Stimulated activated CD8-positive, alpha-beta memory T cell treated with anti-CD3 and anti-CD28 coated beads, Interleukin-4, amount 100 ng/mL, for 1 hour (primary cell): Measurements from ENCODE around the gene NIT1.
A peak's percentile ranks its signal among the peaks of the same experiment; 100 is the strongest.

Experiments
- DNase-seq, 2 donors: peaks; one replicate each; pipeline ENCODE4 v3.0.0-alpha.2; 2020; ENCODE audit warnings: low read depth in 2 of 2, low spot score in 1 of 2

The NIT1 gene, protein sequence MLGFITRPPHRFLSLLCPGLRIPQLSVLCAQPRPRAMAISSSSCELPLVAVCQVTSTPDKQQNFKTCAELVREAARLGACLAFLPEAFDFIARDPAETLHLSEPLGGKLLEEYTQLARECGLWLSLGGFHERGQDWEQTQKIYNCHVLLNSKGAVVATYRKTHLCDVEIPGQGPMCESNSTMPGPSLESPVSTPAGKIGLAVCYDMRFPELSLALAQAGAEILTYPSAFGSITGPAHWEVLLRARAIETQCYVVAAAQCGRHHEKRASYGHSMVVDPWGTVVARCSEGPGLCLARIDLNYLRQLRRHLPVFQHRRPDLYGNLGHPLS

GRCh38 chr1:161117759-161118581, at the start of gene NIT1, which contains the start of gene PFDN2:
Gene NIT1, plus strand, starts transcription at chr1:161118105. Its CDS starts 72 bp downstream, at chr1:161118177.
Gene PFDN2, minus strand, starts transcription at chr1:161118037. Its CDS starts 11 bp downstream, at chr1:161118026.
- peak; percentile 62 to 65 for DNase-seq

- peak; percentile 49 to 65 for DNase-seq
Measured at GRCh38 chr1:161068306-161069234, 49.3 kb upstream of the NIT1 start.

GRCh38 chr1:161069241-161069640, 48.7 kb upstream of the NIT1 start:
- DNase-seq, result no peak

DNA sequence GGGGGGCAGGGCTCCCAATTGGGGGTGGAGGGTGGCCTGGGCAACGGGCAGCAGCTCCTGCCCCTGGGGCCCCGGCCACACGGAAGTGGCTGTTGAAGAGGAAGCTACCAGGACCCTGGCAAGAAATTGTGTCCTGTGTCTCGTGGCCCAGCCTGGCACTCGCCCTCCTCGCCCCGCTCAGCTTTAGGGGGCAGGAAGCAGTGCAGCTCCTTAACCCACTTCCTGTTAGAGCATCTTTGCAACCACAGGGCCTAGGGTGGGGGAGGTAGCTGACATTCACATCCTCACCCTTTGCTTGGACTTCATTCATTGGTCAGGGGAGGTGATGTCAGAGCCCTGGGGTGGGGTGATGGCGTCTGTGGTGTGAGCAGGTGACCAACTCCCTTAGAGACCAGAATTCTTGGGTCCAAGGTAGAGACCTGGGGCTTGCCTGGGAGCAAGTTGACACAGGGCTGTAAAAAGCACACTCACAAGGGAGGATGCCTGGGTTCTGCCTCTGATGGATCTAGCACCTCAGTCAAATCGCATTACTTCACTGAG, 48.1 kb upstream of the NIT1 start, which contains the start of gene ARHGAP30:
Gene ARHGAP30, minus strand, starts transcription at position 161 of the 540 bp plus-strand sequence. CDS start 267 bp downstream, outside the sequence.
- peak; percentile 54 to 67 for DNase-seq

- DNase-seq, result no peak
Measured at GRCh38 chr1:161070761-161071160, 47.1 kb upstream of the NIT1 start.

GRCh38 chr1:161071886-161072371, 46.0 kb upstream of the NIT1 start:
- peak in 1 of 2 donors; percentile 34 for DNase-seq

GRCh38 chr1:161072751-161073449, 45.0 kb upstream of the NIT1 start:
- no peak for DNase-seq

- no peak for DNase-seq
Measured at GRCh38 chr1:161073474-161074121, 44.3 kb upstream of the NIT1 start.

GRCh38 chr1:161074676-161075368, 43.1 kb upstream of the NIT1 start:
- no peak for DNase-seq

- DNase-seq, result no peak
Measured at GRCh38 chr1:161076410-161076809, 41.5 kb upstream of the NIT1 start.

DNA sequence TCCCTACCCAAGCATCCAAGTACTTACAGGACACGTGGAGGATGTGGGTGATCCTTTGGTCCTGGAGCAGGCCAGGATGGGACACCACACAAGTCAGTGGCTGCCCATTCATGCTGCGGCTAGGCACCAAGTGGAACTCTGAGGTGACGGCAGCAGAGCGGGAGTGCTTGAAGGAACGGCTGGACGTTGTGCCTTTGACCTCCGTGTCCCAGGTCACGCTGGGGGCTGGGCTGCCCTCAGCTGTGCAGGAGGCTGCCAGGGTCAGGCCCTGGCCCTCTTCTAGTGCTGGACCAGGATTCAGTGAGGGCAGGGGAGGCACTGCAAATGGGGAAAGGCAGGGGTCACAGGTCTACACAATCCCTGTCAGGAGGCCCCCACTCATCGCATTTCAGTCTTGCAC, 40.5 kb upstream of the NIT1 start:
- DNase-seq, result no peak

DNA sequence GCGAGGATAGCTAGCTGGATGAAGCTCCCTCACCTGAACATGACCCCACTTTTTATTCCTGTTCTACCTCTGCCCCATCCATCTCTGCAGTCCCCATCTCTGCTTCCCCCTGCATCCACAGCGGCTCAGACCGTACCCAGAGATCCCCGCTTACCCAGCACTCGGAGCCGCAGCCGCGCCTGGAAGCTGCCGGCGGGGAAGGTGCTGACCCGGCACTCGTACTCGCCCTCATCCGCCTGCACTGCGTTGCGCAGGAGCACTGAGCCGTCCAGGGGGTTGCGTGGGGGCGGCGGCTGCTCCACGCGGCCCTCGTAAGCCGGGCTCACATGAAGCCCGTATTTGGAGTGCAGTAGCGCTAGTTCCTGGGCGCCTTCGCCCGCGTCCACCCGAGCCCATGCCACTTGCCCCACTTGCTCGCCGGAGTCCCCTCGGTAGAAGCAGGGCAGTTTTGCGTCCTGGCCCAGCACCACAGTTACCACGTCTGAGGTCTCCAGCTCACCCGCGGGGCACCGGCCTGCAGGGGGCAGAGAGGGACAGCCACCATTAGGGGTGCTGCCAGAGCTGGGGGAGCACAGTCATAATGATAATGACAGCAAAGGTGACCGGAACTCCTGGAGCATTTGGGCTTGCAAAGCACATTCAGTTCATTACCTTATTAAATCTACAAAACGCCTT, 38.3 kb upstream of the NIT1 start:
- DNase-seq, result no peak

- DNase-seq, result no peak
Measured at GRCh38 chr1:161080441-161081405, 37.2 kb upstream of the NIT1 start.

GRCh38 chr1:161081519-161081918, 36.4 kb upstream of the NIT1 start:
- no peak for DNase-seq

DNA sequence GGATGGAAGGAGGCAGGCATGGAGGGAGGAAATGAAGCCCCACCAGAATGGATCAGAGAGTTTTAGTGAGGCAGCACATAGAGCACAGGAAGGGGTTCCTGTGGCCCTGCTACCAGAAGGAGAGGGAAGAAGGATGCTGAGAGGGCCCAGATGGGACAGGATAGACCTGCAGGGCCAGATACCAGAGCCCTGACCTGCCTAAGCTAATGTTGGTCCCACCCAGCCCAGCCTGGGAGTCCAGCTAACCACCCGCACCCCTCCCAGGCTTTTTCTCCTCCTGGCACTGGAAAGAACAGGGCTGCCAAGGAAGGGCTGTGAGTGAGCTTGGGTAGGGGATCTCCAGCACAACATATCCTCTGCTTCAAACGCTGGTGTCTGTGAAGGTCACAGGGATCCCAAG, 35.4 kb upstream of the NIT1 start:
- no peak for DNase-seq

DNA sequence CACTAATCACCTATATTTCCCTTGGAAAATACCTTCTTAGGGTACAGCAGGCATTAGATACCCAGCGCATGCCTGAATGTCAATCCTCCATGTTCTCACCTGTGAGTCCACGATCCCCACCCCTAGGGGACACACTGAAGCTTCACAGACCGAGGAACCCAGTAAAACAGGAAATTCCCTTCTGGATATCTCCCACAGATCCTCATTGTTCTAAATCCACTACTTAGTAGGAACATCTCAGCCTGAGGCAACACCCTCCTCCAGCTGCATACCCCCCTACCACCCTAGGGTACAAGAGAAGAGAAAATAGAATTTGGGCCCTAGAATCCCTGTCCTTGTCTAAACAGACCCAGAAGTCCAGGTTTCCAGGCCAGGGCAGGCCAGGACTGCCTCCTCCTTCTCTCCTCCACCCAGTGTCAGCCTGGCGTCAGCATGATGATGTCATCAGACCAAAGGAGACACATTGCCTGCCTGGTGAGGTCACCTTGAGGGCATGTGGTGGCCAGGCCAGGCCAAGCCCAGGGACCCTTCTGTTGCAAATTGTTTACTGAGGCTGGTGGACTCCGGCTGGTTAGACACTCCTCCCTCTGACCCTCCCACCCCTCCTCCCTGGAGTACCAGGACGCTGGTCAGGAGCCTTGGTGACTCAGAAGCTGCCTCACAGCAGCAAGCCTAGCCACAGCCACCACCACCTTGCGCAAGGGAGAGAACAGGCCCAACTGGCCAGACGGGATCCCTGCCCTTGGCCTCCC, 34.7 kb upstream of the NIT1 start:
- no peak for DNase-seq
